ENCODE data around the gene EFHD1.
"Not testable (repeated sequence)": the region's sequence is repeated elsewhere in the genome, so short reads cannot be mapped to it uniquely, and the experiment has no call there.

The EFHD1 gene

DNA sequence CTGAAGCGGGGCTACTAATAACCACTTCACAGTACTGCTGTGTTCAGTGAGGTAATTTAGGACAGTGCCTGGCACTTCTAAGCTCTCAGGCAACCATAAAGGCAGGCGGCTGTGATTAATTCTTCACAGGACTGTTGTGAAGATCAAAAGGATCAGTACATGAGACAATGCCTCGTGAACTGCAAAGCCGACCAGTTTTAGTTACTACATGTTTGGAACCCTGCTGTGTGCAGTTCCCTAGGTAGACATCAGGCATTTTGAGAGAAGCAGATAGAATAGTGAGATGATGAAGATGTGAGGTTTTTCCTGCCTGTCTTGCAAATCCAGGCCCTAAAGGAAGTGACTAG is 19.1 kb downstream of the EFHD1 start:
- no peak for DNase-seq (ENCODE audit: low read depth)

DNA sequence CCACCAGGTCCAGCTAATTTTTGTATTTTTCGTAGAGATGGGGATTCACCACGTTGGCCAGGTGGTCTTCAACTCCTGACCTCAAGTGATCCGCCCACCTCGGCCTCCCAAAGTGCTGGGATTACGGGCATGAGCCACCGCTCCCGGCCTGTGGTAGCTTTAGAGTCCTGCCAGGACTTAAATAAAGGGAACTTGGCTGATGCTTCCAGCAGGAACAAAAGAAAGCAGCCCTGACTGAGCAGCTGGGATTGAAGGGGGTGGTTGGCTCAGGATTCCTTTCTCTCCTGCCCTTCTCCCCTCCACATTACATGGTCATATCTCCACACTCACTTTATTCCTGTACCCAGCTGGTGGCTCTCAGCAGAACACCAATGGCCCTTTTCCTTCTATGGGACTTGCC is 20.0 kb downstream of the EFHD1 start:
- no peak for DNase-seq (ENCODE audit: low read depth)

DNA sequence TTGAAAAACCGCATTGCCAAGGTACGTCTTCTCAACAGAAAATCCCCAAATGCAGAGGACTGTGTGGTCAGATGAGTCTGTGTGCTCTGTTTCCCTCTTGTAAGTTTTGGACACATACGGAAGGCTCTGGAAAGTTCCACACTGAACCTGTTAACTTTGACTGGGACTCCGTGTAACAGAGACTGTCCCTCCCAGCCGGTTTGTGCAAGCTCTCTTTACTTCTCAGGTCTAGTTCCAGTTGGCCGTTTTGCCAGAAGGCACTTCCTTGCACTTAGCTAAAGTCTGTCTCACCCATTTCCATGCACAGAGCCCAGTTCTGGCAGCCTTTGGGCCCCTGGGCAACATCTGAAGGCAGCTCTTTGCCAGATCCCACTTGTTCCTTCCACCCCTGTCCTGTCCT is 22.0 kb downstream of the EFHD1 start:
- no peak for DNase-seq (ENCODE audit: low read depth)

DNA sequence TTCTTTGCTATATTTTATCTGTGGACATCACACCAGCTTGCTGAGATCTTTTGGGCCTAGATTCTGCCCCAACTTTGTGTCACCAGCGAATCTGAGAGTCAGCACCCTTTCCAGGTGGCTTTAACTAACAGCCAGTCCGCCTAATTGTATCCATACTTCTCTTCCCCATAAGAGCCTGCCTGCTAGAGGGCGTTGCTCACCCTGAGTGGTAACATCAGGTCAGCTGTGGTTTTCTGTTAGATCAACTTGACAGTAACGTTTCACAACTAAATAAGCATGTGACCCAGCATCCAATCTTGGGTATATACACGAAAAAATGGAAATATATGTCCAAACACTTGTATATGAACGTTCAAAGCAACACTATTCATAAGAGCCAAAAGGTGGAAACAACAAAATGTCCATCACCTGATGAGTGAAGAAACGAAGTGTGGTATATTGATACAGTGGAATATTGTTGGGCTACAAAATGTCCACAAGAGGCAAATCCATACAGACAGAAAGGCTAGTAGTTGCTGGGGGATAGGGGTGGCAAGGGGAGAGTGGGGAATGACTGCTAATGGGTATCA is 24.9 kb downstream of the EFHD1 start:
- DNase-seq (ENCODE audit: low read depth), result peak; percentile 68

DNA sequence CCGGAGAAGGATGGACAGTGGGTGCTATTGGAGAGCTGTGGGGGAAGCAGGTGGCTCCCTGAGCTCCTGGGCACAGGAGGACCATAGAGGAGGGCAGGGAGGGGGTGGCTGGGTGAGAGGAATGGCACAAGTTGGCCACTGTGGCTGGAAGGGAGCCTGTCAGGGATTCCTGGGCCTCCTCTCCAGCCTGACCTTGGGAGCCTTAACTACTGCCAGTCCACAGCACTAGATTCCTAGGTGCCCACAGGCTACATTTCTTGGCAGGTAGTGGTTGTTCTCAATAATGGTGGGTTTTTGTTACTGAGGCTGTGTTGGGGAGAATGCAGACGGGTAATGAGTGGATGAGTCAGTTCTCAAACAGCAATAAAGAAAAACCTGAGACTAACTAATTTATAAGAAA is 26.0 kb downstream of the EFHD1 start:
- DNase-seq (ENCODE audit: low read depth), result no peak

DNA sequence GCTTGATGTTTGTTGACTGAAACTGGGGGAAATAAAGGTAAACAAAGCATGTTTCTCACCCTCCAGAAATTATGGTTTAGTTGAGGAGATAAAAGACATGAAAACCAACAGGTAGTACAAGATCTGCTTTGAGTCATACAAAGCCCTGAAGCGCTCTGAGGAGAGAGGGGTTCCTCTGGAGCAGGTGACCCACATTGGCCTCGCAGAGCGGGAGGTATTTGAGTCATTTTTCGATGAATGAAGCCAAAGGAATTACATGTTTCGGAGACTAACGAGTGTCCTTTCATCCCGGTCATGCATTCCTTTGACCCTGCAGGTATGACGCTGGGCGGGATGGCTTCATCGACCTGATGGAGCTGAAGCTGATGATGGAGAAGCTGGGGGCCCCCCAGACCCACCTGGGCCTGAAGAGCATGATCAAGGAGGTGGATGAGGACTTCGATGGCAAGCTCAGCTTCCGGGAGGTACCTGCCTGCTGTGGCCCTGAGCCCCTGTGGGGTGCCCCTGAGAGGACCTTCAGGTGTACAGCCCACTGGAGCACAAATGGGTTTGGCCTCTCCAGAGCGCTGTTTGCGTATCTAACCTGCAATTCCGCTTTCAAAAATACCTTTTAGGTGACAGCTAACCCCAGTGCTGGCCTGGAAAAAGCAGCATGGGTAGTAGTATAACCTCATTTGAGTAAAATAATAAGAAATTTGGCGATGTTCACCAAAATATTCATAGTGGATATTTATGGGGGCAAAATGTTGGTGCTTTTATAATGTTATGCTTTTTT is 29.3 kb downstream of the EFHD1 start:
- no peak for DNase-seq (ENCODE audit: low read depth)

DNA sequence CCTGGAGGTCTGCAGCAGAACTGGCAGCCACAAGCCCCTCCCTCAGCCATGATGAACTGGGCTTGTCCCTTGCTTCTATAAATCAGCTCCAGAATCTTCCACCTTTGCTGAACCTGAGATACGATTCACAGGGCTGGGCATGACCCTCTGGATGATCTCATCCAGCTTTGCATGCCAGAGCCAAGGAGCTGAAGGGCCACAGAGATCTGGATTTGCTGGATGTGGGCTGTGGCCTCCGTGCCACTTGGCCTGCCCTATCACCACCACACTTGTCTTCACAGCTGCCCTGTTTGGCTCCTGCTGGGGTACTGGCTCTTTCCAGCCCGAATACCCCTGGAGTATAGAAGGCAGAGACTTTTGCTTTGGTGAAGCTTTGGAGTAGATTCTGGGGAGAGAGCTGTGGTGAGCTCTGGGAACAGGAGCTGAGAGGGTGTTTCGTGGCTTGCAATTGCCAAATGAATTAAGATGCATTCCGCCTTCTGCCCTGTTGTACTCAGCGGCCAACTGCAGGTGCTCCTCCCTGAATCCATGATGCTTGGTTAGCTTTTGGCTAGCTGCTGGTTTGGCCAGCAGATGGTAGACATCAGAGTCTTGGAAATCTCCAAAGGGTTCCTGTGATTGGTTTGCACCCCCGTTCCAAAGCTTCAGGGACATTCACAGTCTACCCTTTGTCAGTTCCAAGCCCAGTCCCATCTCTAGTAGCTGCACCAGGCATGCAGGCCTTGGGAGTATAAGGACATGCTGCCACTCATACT is 32.8 kb downstream of the EFHD1 start:
- no peak for DNase-seq (ENCODE audit: low read depth)

DNA sequence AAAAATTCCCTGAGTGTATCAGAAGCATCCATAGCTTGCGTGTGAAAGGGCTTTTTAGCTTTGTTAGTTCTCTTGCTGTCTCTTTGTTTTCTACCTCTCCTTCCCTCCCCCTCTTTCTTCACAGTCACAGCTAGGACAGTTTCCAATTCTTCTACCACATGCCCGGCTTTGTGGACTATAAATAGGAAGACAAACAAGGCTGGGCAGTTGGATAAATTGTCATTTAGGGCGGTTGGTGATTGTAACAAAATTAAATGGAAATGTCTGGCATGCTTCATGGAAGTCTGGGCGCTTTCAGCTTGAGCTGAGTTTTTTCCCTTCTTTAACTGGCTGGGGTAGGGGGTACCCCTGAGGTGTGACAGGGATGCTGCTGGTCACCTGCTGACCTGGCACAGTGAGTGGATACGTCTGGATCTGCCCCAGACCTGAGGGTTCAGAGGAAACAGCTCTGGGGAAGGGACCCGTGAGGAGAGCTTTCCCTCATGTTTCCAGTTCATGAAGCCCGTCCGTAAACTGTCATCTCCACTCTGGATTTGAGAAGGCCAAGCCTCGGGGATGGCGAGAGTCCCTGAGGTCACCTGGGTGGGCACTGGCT is 34.7 kb downstream of the EFHD1 start:
- DNase-seq (ENCODE audit: low read depth), result no peak

DNA sequence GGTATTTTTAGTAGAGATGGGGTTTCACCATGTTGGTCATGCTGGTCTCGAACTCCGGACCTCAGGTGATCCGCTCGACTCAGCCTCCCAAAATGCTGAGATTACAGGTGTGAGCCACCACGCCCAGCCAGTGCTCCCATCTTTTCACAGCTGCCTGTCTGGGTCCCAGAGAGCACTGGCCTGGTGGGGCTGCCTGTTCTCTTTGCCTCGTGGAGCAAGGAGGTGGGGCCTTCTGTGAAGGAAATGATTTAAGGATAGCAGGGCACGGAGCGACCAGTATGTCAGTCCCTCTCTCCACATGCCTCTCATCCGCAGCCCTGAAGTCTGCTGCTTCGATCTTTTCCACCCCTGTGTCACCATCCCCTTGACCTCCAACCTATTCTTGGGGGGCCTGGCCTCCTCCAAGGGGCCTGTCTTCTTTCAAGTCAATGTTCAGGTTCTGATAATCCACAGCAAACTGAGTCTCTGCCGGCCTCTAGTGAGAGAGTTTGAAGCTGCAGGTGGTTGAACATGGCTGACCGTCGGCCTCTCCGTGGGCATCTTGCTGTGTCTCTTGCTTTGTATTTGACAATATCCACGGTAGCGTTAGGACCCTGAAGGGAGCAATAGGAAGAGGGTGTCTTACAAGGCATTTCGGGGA is 35.5 kb downstream of the EFHD1 start:
- peak; percentile 34 for DNase-seq (ENCODE audit: low read depth)

DNA sequence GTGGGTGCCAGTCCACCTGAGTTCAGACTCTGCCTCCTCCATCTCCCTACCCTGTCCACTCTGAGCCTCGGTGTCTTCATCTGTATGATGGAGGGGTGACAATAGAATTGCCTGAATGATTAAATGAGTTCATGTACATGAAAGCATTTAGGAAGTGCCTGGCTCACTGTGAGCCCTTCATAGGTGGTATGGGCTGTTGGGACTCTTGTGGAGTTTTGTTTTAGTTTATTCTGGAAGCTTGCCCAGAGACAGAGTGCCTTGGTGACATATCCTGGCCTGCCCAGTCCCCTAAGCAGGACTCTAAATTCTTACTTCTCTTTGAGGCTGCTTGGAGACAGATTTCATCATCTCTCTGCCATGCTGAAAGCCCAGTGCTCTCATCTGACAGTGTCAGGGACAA is 39.2 kb downstream of the EFHD1 start:
- DNase-seq (ENCODE audit: low read depth), result no peak

DNA sequence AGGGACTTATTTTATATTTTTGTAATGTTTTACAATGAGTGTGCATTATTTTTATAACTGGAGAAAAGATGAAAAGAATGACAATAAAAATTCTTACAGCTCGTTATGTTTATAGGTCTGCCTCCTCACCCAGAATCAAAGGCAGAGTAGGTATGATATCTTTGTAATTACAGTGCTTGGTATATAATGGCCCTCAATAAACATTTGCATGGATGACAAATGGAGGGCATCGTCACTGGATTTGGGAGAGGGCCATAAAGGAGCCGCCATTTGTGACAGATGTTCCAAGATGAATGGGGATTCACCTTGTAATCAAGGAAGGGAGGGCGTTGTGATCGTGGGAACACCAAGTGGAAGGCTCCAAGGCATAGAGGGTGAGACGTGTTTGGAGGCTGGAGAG is 41.1 kb downstream of the EFHD1 start:
- no peak for DNase-seq (ENCODE audit: low read depth)

DNA sequence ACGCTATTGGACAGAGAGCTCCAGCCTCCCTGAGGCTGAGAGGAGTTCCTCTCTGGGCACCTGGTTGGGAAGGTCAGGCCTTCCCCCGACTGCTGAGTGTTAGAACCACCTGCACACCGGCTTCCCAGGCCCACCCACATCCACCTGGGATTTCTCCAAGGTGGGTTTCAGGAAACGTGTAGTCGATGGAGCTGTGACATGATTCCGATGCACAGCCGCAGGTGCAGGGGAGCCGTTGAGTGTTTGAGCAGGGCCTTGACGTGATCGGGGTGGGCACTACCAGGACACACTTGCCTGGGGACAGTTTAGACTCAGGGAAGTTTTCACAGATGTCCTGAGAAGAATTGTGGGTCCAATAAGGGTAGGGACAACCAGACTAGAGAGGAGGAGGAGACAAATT is 42.0 kb downstream of the EFHD1 start:
- DNase-seq (ENCODE audit: low read depth), result no peak

DNA sequence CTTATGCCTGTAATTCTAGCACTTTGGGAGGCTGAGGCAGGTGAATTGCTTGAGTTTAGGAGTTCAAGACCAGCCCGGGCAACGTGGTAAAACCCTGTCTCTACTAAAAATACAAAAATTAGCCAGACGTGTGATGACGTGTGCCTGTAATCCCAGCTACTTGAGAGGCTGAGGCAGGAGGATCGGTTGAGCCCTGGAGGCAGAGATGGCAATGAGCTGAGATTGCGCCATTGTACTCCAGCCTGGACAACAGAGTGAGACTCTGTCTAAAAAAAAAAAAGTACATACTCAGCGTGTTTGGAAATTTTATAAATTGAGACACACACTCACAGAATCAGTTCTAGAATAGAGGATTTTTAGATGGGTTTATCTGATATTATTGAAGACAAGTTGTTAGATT is 46.6 kb downstream of the EFHD1 start:
- DNase-seq (ENCODE audit: low read depth), result no peak

DNA sequence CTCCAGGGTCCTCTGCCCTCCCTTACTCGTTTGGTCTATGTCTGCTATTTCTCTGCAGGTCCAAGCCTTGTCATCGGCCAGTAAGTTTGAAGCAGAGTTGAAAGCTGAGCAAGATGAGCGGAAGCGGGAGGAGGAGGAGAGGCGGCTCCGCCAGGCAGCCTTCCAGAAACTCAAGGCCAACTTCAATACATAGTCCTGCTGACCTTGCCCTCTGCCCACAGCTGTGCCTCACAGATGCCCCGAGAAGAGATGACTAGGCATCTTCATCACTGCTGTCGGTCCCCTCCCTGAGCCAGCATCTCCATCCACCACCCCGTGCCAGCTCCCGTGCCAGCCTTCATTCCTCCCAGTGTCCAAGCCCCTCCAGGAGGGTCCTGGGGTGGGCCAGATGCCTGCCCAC is 48.1 kb downstream of the EFHD1 start:
- no peak for DNase-seq (ENCODE audit: low read depth)

DNA sequence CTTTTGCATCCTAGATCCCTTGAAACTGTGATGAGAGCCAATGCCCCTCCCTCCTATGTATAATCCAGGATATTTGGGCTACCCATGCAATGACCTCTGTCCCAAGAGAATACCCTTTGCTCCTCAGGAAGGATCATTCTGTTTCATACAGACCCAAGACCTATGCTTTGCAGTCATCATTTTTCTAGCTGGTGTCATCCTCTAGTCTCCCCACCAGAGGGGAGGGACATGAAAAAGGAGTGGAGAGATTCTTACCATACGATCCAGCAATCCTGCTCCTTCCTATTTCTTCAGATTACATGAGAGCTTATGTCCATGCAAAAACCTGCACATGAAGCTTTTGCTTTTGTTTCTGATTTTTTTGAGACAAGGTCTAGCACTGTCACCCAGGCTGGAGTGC is 50.0 kb downstream of the EFHD1 start:
- no peak for DNase-seq (ENCODE audit: low read depth)

DNA sequence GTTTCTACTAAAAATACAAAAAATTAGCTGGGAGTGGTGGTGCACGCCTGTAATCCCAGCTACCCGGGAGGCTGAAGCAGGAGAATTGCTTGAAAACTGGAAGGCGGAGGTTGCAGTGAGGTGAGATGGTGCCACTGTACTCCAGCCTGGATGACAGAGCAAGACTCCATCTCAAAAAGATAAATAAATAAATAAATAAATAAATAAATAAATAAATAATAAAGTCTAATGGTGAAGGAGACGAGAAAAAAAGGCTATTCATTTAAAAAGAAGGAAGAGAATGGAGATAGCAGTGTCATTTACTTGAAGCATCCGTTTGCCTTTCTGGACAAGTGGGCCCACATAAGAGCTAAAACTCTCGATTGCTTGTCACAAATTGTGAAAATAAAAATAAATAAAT is 52.0 kb downstream of the EFHD1 start:
- not testable (repeated sequence) for DNase-seq (ENCODE audit: low read depth)

DNA sequence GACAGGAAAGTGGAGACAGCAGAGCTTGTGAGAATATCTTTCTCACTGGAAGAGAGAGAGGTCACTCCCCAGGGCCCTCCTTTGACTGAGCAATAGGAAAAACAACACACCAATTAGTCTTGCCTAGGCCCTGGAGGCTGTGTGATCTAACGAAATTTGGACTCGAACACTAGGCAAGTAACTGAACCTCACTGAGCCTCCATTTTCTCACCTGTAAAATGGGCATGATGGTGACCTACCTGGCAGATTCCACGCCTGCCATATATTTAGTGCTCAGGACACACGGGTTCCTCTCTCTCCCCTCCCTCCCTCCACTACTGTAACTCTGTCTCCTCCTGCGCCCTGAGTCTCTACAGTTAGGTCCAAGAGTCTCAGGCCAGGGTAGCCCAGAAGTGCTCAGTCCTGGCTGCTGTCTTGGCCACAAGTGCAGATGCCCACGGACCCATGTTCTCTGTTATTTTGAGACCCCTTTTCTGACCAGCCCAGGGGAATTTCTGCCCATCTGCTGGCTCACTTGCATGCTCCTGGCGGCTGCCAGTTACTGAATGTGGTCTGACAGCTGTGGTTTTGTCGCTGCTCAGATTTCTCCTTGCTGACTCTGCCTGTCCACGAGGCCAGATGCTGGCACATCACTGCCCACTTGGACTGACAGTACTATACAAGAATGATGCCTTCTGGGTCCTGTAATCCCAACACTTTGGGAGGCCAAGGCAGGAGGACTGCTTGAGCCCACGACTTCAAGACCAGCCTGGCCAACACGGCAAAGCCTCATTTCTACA is 54.2 kb downstream of the EFHD1 start:
- no peak for DNase-seq (ENCODE audit: low read depth)

DNA sequence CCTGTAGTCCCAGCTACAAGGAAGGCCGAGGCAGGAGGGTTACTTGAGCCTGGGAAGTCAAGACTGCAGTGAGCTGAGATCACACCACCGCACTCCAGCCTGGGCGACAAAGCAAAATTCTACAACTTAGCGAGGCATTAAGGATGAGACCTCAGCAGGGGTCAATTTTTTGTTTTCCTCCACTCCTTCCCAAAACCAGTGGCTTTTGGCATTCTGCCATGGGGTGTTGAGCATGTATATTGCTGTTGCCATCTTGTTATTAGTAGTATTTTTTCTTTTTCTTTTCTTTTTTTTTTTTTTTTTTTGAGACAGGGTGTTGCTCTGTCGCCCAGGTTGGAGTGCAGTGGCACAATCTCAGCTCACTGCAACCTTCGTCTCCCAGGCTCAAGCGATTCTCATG is 54.8 kb downstream of the EFHD1 start:
- DNase-seq (ENCODE audit: low read depth), result no peak

DNA sequence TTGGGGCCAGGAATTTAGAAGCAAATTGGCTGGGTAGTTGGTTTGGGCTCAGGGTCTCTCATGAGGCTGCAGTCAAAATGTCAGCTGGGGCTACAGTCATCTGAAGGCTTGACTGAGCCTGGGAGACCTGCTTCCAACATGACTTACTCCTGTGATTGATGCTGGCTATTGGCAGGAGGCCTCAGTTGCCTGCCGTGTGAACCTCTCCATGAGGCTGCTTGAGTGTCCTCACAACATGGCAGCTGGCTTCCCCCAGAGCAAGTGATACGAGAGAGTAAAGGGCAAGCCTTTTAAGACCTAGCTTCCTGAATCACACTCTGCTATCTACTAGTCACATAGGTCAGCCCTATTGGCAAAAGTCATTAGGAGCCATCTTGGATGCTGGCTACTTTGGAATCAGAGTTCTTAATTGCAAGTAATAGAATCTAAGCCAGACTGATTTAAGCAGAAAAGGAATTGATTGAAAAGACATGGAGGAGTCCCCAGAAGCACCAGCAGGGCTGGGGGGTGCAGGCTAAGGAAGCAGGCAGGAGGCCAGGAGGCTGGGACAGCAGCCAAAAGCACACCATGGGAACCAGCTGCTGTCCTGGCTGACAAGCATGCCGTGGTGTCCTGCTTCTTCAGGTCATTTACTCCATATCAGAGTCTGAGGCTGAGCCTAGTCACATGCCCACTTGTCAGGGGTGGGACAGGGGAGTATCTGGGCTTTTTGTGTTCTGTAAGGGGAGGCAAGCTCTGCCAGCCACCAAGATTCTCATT is 55.9 kb downstream of the EFHD1 start:
- DNase-seq (ENCODE audit: low read depth), result peak; percentile 63

DNA sequence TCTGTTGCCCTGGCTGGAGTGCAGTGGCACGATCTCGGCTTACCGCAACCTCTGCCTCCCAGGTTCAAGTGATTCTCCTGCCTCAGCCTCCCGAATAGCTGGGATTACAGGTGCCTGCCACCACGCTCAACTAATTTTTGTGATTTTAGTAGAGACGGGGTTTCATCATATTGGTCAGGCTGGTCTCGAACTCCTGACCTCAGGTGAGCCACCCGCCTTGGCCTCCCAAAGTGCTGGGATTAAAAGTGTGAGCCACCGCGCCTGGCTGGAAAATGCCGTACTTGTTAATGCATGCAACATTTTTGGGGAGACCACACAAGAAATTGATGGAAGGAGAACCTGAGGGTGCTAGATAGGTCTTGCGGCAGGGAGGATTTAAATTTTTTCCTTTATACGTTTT is 57.7 kb downstream of the EFHD1 start:
- DNase-seq (ENCODE audit: low read depth), result not testable (repeated sequence)

DNA sequence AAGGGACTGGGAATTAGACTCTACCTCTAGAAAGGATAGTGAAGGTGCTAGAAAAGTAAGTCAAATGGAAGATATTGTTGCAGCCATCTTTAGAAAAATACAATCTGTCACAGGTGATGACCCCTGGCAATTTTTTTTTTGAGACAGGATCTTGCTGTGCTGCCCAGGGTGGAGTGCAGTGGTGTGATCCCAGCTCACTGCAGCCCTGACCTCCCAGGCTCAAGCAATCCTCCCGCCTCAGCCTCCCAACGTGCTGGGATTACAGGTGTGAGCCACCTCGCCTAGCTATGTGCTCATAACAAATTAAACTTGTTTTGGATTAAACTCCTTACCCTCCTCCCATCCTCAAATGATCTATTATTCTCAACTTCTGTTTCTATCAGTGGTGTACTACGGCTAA is 59.9 kb downstream of the EFHD1 start:
- no peak for DNase-seq (ENCODE audit: low read depth)

Measured in iris pigment epithelial cell (primary cell).